Measurements from ENCODE around the gene DNAJC8. TPM values are rescaled to one million over a fixed set of nuclear protein-coding genes. Genes with fewer than 3 reads are reported as not detected.

Gene DNAJC8
- total RNA-seq, 1 experiment from 2014 or later = 127 TPM

- H3K9me3 ChIP-seq (ENCODE audit: control insufficient read depth, insufficient read depth, low read depth, low read length) = no peaks in the 10 kb centered on the region
- H3K4me3 ChIP-seq (ENCODE audit: low read depth in 2 of 2, low read length in 2 of 2) = no peak overlapping the region
- no peak overlapping the region for H3K27ac ChIP-seq (ENCODE audit: low read length)
- intact Hi-C loops (cut with micrococcal nuclease; ENCODE audit: unreplicated experiment) (loop anchor here (10.0 kb wide), 1 partner anchor 55 kb away; the partner anchor contains the start of gene MED18), in situ Hi-C loops (cut with HindIII; ENCODE audit: low pct_unique_long_range_greater_than_20kb, low sequenced_read_pairs) (no loop called here)
- TF ChIP-seq TCF7L2 (IDR thresholded peaks at IDR 0.05; ENCODE audit: low read depth, low read length) (no peak), POLR2AphosphoS5 (IDR thresholded peaks at IDR 0.05; ENCODE audit: low read depth, low read length) (no peak), CTCF (IDR thresholded peaks at IDR 0.05) (no peak), REST (IDR thresholded peaks at IDR 0.05; ENCODE audit: insufficient read depth in 1 of 2, low read depth in 2 of 2, low read length in 1 of 2) (no peak), SIN3A (IDR thresholded peaks at IDR 0.05; ENCODE audit: borderline replicate concordance, insufficient read depth, low read depth, low read length) (no peak)
- no peak for ATAC-seq
- no peaks in the 10 kb centered on the region for H3K36me3 ChIP-seq (ENCODE audit: control insufficient read depth, insufficient read depth, low read length)
- ChIA-PET CTCF (no interaction called here), POLR2A (no interaction called here)
- no peak for DNase-seq (ENCODE audit: low read depth, low spot score)
- H3K4me1 ChIP-seq (ENCODE audit: control insufficient read depth, insufficient read depth, low read length) = peaks cover 4% of the 10 kb centered on the region
- no peaks in the 10 kb centered on the region for H3K27me3 ChIP-seq (ENCODE audit: control insufficient read depth, insufficient read depth, low read length)
- no TSS peak for BruUV-seq (replicated peaks)
Observed at GRCh38 chr1:28269529-28269928, 36.7 kb upstream of the DNAJC8 start.

GRCh38 chr1:28267633-28268032 lies 34.8 kb upstream of the DNAJC8 start:
- intact Hi-C loops (cut with micrococcal nuclease; ENCODE audit: unreplicated experiment) = loop anchor here (10.0 kb wide), 1 partner anchor 57 kb away; the partner anchor contains the start of gene MED18
- H3K27ac ChIP-seq (ENCODE audit: low read length) = no peak overlapping the region
- H3K36me3 ChIP-seq (ENCODE audit: control insufficient read depth, insufficient read depth, low read length) = no peaks in the 10 kb centered on the region
- BruUV-seq (replicated peaks) = no TSS peak
- TF ChIP-seq TCF7L2 (IDR thresholded peaks at IDR 0.05; ENCODE audit: low read depth, low read length) = no peak
- TF ChIP-seq CTCF (IDR thresholded peaks at IDR 0.05) = no peak
- TF ChIP-seq SIN3A (IDR thresholded peaks at IDR 0.05; ENCODE audit: borderline replicate concordance, insufficient read depth, low read depth, low read length) = no peak
- TF ChIP-seq REST (IDR thresholded peaks at IDR 0.05; ENCODE audit: insufficient read depth in 1 of 2, low read depth in 2 of 2, low read length in 1 of 2) = no peak
- TF ChIP-seq POLR2AphosphoS5 (IDR thresholded peaks at IDR 0.05; ENCODE audit: low read depth, low read length) = no peak
- CTCF ChIA-PET = no interaction called here
- DNase-seq (ENCODE audit: low read depth, low spot score) (no peak), ATAC-seq (no peak)
- H3K4me1 ChIP-seq (ENCODE audit: control insufficient read depth, insufficient read depth, low read length) = peaks cover 15% of the 10 kb centered on the region
- in situ Hi-C loops (cut with HindIII; ENCODE audit: low pct_unique_long_range_greater_than_20kb, low sequenced_read_pairs) = no loop called here
- no peak overlapping the region for H3K4me3 ChIP-seq (ENCODE audit: low read depth in 2 of 2, low read length in 2 of 2)
- no peaks in the 10 kb centered on the region for H3K27me3 ChIP-seq (ENCODE audit: control insufficient read depth, insufficient read depth, low read length)
- no peaks in the 10 kb centered on the region for H3K9me3 ChIP-seq (ENCODE audit: control insufficient read depth, insufficient read depth, low read depth, low read length)
- POLR2A ChIA-PET = no interaction called here

All from Panc1 (cell line).